HG02623 (cell line): ENCODE measurements around the gene CLEC4F.
A peak's percentile ranks its signal among the peaks of the same experiment; 100 is the strongest.

ENCODE experiments used
- ATAC-seq: cut with Tn5 transposase; IDR thresholded peaks from one replicate; pipeline ENCODE4 v1.9.1; 2021; ENCODE audit warnings: moderate library complexity; ENCODE audit not compliant: unreplicated experiment

CLEC4F gene

GRCh38 chr2:70820499-70820898 is at the start of gene CLEC4F:
CLEC4F (minus strand) TSS chr2:70820599; CDS start chr2:70820523, 76 bp downstream.
- no peak for ATAC-seq

GRCh38 chr2:70868970-70869369 is 48.6 kb upstream of the CLEC4F start:
- ATAC-seq = no peak

GRCh38 chr2:70861777-70862625 is 41.6 kb upstream of the CLEC4F start:
- no peak for ATAC-seq

- no peak for ATAC-seq
Observed at GRCh38 chr2:70855667-70856066, 35.3 kb upstream of the CLEC4F start.

- ATAC-seq = no peak
Observed at GRCh38 chr2:70854411-70854810, 34.0 kb upstream of the CLEC4F start.

GRCh38 chr2:70852824-70853223 is 32.4 kb upstream of the CLEC4F start:
- ATAC-seq = no peak

- peak; percentile 45 for ATAC-seq
Observed at GRCh38 chr2:70851704-70852103, 31.3 kb upstream of the CLEC4F start.

- no peak for ATAC-seq
Observed at GRCh38 chr2:70850925-70851324, 30.5 kb upstream of the CLEC4F start.

- no peak for ATAC-seq
Observed at GRCh38 chr2:70842401-70842800, 22.0 kb upstream of the CLEC4F start.

GRCh38 chr2:70837980-70838925 is 17.9 kb upstream of the CLEC4F start:
- ATAC-seq = no peak

- ATAC-seq = no peak
Observed at GRCh38 chr2:70835643-70836042, 15.2 kb upstream of the CLEC4F start, which contains the start of gene CD207. CD207 (minus strand) TSS chr2:70835816; CDS start chr2:70835776, 40 bp downstream.

GRCh38 chr2:70834881-70835280 is 14.5 kb upstream of the CLEC4F start:
- no peak for ATAC-seq

GRCh38 chr2:70834106-70834505 is 13.7 kb upstream of the CLEC4F start:
- ATAC-seq = no peak

- ATAC-seq = no peak
Observed at GRCh38 chr2:70833246-70833645, 12.8 kb upstream of the CLEC4F start.

GRCh38 chr2:70832386-70832785 is 12.0 kb upstream of the CLEC4F start:
- ATAC-seq = no peak

GRCh38 chr2:70831861-70832260 is 11.5 kb upstream of the CLEC4F start:
- no peak for ATAC-seq

- ATAC-seq = no peak
Observed at GRCh38 chr2:70830366-70830765, 10.0 kb upstream of the CLEC4F start.

- no peak for ATAC-seq
Observed at GRCh38 chr2:70829916-70830315, 9.5 kb upstream of the CLEC4F start.

- ATAC-seq = no peak
Observed at GRCh38 chr2:70828914-70829824, 8.8 kb upstream of the CLEC4F start.

- no peak for ATAC-seq
Observed at GRCh38 chr2:70828115-70828514, 7.7 kb upstream of the CLEC4F start.

GRCh38 chr2:70827388-70827787 is 7.0 kb upstream of the CLEC4F start:
- ATAC-seq = no peak
